ENCODE results near the gene CLDN7.

DNA sequence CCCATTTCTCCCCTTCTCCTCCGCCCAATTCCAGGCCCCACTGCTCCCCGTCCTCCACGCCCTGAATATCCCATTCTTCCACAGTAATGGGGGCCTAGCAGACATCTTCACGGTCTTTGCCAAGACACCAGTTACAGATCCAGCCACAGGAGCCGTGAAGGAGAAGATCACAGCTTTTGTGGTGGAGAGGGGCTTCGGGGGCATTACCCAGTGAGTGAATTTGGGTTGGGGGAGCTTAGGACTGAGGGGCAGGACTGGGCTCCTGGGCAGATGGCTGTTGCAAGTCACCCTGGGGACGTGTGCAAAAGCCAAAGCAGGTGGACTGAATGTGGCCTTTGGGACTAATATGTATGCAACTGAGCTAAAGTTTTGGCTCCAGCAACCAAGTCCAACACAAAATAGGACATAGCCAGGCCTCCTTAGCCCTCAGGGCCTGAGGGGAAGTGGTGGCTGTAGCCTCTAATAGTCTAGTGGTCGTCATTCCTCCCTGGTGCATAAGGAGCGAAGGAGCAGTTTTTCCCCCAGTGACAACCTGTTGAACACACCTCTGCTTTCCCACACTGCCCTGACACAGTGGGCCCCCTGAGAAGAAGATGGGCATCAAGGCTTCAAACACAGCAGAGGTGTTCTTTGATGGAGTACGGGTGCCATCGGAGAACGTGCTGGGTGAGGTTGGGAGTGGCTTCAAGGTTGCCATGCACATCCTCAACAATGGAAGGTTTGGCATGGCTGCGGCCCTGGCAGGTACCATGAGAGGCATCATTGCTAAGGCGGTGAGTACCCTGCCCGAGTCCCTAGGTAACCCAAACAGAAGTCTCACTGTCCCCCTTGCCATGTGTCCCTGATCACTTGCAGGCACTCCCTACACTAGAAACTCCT is 39.9 kb downstream of the CLDN7 start:
- TF ChIP-seq, protein P1, sequence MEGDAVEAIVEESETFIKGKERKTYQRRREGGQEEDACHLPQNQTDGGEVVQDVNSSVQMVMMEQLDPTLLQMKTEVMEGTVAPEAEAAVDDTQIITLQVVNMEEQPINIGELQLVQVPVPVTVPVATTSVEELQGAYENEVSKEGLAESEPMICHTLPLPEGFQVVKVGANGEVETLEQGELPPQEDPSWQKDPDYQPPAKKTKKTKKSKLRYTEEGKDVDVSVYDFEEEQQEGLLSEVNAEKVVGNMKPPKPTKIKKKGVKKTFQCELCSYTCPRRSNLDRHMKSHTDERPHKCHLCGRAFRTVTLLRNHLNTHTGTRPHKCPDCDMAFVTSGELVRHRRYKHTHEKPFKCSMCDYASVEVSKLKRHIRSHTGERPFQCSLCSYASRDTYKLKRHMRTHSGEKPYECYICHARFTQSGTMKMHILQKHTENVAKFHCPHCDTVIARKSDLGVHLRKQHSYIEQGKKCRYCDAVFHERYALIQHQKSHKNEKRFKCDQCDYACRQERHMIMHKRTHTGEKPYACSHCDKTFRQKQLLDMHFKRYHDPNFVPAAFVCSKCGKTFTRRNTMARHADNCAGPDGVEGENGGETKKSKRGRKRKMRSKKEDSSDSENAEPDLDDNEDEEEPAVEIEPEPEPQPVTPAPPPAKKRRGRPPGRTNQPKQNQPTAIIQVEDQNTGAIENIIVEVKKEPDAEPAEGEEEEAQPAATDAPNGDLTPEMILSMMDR (IDR thresholded peaks at IDR 0.05), result no peak
- TF ChIP-seq POLR2A (IDR thresholded peaks at IDR 0.05), result no peak
- TF ChIP-seq POLR2AphosphoS5 (IDR thresholded peaks at IDR 0.05), result no peak
